LNCAP (cell line): ENCODE results near the gene VAMP4.

Source experiments
- CTCF ChIP-seq: fragments of 450-650 bp; IDR thresholded peaks from 2 replicates; pipeline ENCODE4 v1.5.1; 2017; ENCODE audit warnings: mild to moderate bottlenecking

The VAMP4 gene

GRCh38 chr1:171676823-171677222, 65.0 kb downstream of the VAMP4 start:
- TF ChIP-seq CTCF: no peak

DNA sequence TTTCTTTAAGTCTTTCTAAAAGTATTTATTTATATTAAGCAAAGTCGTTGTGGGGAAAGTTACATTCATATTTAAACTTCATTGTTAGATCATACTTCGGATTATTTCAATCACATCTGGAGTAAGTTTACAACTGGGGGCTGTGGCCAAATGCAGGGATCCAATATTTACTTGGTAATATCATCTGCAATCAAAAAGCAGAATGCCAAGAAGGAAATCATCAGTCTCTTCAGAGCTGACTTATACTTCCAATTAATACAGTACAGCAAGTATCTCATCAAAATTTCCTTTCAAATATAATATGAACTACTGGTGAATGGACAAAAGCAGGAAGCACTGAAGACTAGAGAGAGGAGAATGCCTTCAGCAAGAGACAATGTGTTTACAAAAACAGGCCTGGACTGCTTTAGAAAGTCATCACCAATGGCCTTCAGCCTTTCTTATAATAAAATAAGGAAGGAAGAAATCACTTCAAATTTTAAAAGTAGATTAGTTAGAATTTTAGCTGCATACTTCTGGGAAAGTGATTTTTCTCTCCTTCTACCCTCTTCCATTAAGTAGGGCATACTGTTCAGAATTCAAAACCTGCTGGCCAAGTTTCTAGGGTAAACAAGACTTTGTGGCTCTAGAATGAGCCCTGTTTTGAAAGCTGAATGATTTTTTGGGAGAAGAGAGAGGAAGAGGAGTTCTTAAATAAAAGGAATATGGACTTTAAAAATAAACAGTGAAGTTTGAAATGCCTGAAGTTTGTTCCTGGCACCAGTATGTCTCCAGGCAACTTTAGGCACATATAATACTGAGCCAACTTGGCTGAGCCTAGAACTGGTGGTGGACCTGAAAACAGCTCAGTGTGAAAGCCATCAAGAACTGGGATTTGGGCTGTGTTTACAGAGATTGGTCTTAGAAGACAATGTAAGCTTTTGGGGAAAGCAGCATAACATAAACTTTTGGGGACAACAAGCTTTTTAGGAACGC, 67.1 kb downstream of the VAMP4 start:
- no peak for TF ChIP-seq CTCF

GRCh38 chr1:171670739-171671138, 71.1 kb downstream of the VAMP4 start:
- TF ChIP-seq CTCF: no peak

DNA sequence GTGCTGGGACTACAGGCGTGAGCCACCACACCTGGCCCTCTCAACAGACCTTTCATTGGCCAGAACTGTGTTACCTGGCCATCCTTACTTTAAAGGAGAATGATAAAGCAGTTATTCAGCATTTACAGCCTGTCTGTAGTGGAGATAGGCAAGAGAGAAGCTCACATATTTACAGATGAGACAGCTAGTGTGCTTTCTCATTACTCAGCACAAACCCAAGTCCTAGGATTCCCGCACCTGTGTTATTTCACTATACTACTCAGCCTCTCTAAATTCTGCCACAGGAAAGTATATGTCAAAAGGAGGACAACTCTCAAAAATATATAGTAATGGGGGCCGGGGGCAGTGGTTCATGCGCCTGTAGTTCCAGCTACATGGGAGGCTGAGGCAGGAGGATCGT, 73.5 kb downstream of the VAMP4 start:
- no peak for TF ChIP-seq CTCF

DNA sequence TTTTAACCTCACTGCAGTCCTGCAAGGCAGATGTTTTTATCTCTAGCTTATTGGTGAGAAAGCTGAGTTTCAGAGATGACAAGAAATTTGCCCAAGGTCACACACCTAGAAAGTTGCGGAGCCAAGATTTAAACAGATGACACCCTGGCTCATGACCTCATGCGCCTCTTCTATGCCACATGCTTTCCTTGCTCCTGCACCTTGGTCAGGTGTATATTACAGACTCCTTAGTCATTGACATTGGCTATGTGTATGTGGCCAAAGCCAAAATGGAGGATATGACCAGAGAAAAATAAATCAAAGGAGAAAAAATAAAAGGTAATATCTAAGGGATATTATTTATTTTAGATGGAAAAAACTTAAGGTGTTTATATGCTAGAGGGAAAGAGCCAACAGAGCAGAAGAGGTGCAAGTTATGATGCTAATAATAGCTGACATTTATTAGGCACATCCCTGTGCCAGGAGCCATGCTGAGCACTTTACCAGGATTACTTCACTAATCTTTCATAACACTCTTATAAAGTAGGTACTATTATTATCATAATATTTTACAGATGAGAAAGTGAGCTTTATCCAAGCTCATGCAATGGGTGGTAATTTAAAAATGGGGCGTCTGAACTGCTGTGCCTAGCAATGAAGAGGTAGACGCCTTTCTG, 75.6 kb downstream of the VAMP4 start:
- no peak for TF ChIP-seq CTCF

DNA sequence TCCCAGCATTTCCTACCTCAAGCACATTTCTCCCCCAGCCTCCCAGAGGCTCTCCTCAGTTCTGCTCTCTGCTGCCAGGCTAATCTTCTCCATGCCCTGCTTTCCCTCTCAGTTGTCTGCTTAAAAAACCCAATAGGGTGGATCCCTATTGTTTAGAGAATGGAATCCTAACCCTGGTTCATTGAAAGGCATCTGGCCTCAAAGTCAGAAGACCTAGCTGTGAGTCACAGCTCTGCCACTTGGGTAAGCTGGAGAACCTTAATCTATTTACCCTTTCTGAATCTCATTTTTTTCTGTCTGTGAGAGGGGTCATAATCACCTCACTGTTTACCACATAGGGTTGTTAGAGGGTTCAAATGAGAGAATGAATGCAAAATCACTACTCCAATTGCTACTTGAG, 76.9 kb downstream of the VAMP4 start:
- TF ChIP-seq CTCF: no peak

- TF ChIP-seq CTCF: no peak
These were observed 77.8 kb downstream of the VAMP4 start for GRCh38 chr1:171663854-171664575.
